Measurements from ENCODE around the gene DIS3. TPM values are rescaled to one million over a fixed set of nuclear protein-coding genes. Genes with fewer than 3 reads are reported as not detected.

The DIS3 gene
- total RNA-seq, 2 donors from 2014 or later = 10.5 to 12.3 TPM

Other genes starting within 250 kb of the DIS3 start
- gene MZT1, start 54.3 kb downstream of the DIS3 start, total RNA-seq = 10 to 100 TPM in 1 of 2 donors, 1 to 10 TPM in 1; 4.6 to 10.1 TPM
- 1 to 10 TPM; 1.3 to 1.9 TPM for gene BORA, start 54.0 kb downstream of the DIS3 start, total RNA-seq
- 10 to 100 TPM in 1 of 2 donors, 1 to 10 TPM in 1; 9.4 to 17.1 TPM for gene PIBF1, start 233 bp upstream of the DIS3 start, total RNA-seq

Data from right atrium auricular region (tissue), 2 donors.